Measurements from ENCODE around the gene NR2C2AP. TPM values are rescaled to one million over a fixed set of nuclear protein-coding genes. Genes with fewer than 3 reads are reported as not detected.

NR2C2AP gene
- total RNA-seq, 1 experiment from 2014 or later = 25.7 TPM

DNA sequence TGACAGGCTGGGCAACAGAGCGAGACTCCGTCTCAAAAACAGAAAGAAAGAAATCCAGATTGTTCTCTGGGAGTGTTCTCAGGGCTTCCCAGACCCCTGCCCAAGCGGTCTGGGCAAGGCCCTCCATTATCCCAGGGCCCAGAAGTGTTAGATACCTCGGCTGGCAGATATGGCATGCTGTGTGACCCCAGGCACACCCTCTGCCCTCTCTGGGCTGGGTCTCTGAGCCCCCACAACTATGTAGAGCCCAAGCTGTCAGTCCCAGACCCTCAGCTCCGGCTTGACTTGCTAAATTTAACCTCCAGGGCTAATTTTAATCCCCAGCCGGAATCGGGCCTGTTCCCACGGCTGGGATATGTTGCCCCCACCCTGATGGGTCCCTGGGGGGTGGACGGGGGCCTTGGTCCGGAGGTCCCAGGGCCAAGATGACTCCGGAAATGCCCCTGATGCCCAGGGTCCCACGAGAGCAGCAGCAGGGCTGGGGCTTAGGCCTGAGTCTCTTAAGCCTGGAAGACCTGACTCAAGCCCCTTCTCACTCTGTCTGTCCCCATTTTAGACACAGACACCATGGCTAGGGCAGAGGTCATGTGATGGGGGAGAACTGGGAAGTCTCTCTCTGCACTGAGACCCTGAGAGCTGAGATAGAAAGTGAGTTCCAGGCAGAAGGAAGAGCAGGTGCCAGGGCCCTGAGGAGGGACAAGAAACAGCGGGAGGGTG is 50.4 kb downstream of the NR2C2AP start:
- no peak for DNase-seq
- H3K4me1 ChIP-seq = no peaks in the 10 kb centered on the region
- H3K36me3 Mint-ChIP-seq (ENCODE audit: insufficient read depth, unreplicated experiment) = no peaks in the 10 kb centered on the region
- no TSS peak for BruUV-seq (replicated peaks)
- POLR2A ChIA-PET = no interaction called here
- H3K4me3 Mint-ChIP-seq (ENCODE audit: unreplicated experiment) = no peak overlapping the region
- CTCF ChIA-PET = interaction anchor here (0.6 kb wide), 1 partner anchor 12 kb away, joined by 4 read pairs; no protein-coding TSS in a partner anchor
- H3K27me3 Mint-ChIP-seq (ENCODE audit: insufficient read depth, unreplicated experiment) = no peaks in the 10 kb centered on the region
- H3K27ac Mint-ChIP-seq (ENCODE audit: unreplicated experiment) = no peak overlapping the region
- TF ChIP-seq, protein P1, sequence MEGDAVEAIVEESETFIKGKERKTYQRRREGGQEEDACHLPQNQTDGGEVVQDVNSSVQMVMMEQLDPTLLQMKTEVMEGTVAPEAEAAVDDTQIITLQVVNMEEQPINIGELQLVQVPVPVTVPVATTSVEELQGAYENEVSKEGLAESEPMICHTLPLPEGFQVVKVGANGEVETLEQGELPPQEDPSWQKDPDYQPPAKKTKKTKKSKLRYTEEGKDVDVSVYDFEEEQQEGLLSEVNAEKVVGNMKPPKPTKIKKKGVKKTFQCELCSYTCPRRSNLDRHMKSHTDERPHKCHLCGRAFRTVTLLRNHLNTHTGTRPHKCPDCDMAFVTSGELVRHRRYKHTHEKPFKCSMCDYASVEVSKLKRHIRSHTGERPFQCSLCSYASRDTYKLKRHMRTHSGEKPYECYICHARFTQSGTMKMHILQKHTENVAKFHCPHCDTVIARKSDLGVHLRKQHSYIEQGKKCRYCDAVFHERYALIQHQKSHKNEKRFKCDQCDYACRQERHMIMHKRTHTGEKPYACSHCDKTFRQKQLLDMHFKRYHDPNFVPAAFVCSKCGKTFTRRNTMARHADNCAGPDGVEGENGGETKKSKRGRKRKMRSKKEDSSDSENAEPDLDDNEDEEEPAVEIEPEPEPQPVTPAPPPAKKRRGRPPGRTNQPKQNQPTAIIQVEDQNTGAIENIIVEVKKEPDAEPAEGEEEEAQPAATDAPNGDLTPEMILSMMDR (IDR thresholded peaks at IDR 0.05; ENCODE audit: insufficient read depth in 1 of 2, low read depth in 1 of 2, low read length in 1 of 2, severe bottlenecking in 1 of 2, unreplicated experiment in 1 of 2) = no peak
- intact Hi-C loops (cut with micrococcal nuclease; ENCODE audit: unreplicated experiment) = no loop called here
- no peaks in the 10 kb centered on the region for H3K9me3 ChIP-seq
- no peaks in the 10 kb centered on the region for H3K27me3 ChIP-seq (replicated peaks; ENCODE audit: control insufficient read depth, insufficient read depth, low read length)
- no peaks in the 10 kb centered on the region for H3K9me3 Mint-ChIP-seq (ENCODE audit: unreplicated experiment)
- no peak overlapping the region for H3K4me3 ChIP-seq (ENCODE audit: low read depth, low read length)
- no peaks in the 10 kb centered on the region for H3K4me1 Mint-ChIP-seq (ENCODE audit: low read depth, unreplicated experiment)
- H3K36me3 ChIP-seq (ENCODE audit: control insufficient read depth, insufficient read depth, low read length) = no peaks in the 10 kb centered on the region

DNA sequence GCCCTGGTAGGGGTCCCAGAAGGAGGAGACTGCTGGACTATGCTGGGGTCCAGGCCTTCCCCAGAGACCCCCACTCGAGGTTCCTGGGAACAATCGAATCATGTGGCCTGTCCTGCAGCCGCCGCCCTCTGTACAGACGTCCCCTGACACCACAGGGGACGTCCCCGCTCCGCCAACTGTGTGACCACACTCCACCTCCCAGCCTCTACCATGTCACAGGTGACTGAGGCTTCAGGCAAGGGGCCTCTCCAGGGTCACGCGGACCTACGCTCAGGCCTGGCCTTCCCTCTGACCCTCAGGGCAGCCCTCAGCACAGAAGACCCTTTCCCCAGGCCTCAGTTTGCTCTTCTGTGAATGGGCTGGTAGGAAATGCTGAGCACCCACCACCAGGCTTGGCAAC is 51.8 kb downstream of the NR2C2AP start:
- Histone ChIP-seq H3K9me3 (no peaks in the 10 kb centered on the region), H3K27me3 (replicated peaks; ENCODE audit: control insufficient read depth, insufficient read depth, low read length) (no peaks in the 10 kb centered on the region), H3K4me3 (ENCODE audit: low read depth, low read length) (no peak overlapping the region), H3K36me3 (ENCODE audit: control insufficient read depth, insufficient read depth, low read length) (no peaks in the 10 kb centered on the region), H3K4me1 (no peaks in the 10 kb centered on the region)
- intact Hi-C loops (cut with micrococcal nuclease; ENCODE audit: unreplicated experiment) = no loop called here
- CTCF ChIA-PET = no interaction called here
- Mint-ChIP-seq H3K9me3 (ENCODE audit: unreplicated experiment) (no peaks in the 10 kb centered on the region), H3K4me1 (ENCODE audit: low read depth, unreplicated experiment) (no peaks in the 10 kb centered on the region), H3K27me3 (ENCODE audit: insufficient read depth, unreplicated experiment) (no peaks in the 10 kb centered on the region), H3K27ac (ENCODE audit: unreplicated experiment) (no peak overlapping the region), H3K36me3 (ENCODE audit: insufficient read depth, unreplicated experiment) (no peaks in the 10 kb centered on the region), H3K4me3 (ENCODE audit: unreplicated experiment) (no peak overlapping the region)
- BruUV-seq (replicated peaks) = no TSS peak
- no peak for DNase-seq
- TF ChIP-seq, protein P1 (IDR thresholded peaks at IDR 0.05; ENCODE audit: insufficient read depth in 1 of 2, low read depth in 1 of 2, low read length in 1 of 2, severe bottlenecking in 1 of 2, unreplicated experiment in 1 of 2) = no peak
- POLR2A ChIA-PET = no interaction called here

Other genes with a start within 250 kb of the NR2C2AP start
- gene SUGP2, start 169.9 kb downstream of the NR2C2AP start, total RNA-seq (2022) = 74.1 and 75.6 TPM in 2 replicates
- 40.1 and 44.6 TPM in 2 replicates for gene ARMC6, start 169.8 kb downstream of the NR2C2AP start, total RNA-seq (2022)
- gene SLC25A42, start 139.4 kb downstream of the NR2C2AP start, total RNA-seq (2022) = 4.5 and 5.4 TPM in 2 replicates
- gene TMEM161A, start 64.9 kb downstream of the NR2C2AP start, total RNA-seq (2022) = 36.9 and 38.3 TPM in 2 replicates
- 0.82 and 1.5 TPM in 2 replicates for gene MEF2B, start 33.2 kb downstream of the NR2C2AP start, total RNA-seq (2022)
- 36.2 and 37.7 TPM in 2 replicates for gene BORCS8, start 11.3 kb downstream of the NR2C2AP start, total RNA-seq (2022)
- 59.8 and 73.4 TPM in 2 replicates for gene RFXANK, start 11.2 kb downstream of the NR2C2AP start, total RNA-seq (2022)
- gene NCAN, start 8.5 kb upstream of the NR2C2AP start, total RNA-seq (2022) = not detected in 2 replicates
- gene TM6SF2, start 69.9 kb upstream of the NR2C2AP start, total RNA-seq (2022) = 3.2 and 3.7 TPM in 2 replicates
- 51.2 and 58.4 TPM in 2 replicates for gene SUGP1, start 117.1 kb upstream of the NR2C2AP start, total RNA-seq (2022)
- 51.3 and 62.6 TPM in 2 replicates for gene MAU2, start 117.4 kb upstream of the NR2C2AP start, total RNA-seq (2022)
- gene GATAD2A, start 202.3 kb upstream of the NR2C2AP start, total RNA-seq (2022) = 118 and 126 TPM in 2 replicates